Activated CD8-positive, alpha-beta memory T cell treated with anti-CD3 and anti-CD28 coated beads for 48 hours (primary cell): ENCODE data around the gene AGAP1.

Experiments
- DNase-seq, 3 experiments: peaks; one replicate each; pipeline ENCODE4 v3.0.0-alpha.2; 2020; ENCODE audit warnings: low read depth in 2 of 3, low spot score in 2 of 3

The AGAP1 gene

DNA sequence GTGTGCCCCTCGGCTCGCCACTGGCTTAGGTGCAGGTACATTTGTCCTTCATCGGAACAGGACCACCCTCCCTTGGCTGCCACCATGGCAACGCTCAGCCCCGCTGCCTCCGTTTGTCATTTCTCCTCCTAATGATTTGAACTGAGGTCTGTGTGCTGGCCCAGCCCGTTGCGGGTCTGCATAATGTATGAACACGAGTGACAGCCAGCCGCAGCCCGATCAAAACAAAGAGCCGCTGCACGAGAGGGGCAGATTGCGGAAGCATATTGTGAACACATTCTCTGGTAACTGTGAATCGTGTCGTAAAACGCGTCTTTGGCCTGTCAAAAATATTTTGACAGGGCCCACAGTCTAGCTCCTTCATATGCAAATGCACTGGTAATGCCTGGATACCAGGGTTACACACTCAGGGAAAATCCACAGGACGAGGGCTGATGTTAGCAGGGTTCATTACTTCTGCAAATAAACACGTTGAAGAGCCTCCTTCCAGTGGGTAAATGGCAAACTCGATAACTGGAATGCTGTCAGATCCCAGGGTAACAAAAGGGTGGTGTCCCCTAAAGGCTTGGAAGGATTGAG, 137.0 kb downstream of the AGAP1 start:
- DNase-seq = no peak

DNA sequence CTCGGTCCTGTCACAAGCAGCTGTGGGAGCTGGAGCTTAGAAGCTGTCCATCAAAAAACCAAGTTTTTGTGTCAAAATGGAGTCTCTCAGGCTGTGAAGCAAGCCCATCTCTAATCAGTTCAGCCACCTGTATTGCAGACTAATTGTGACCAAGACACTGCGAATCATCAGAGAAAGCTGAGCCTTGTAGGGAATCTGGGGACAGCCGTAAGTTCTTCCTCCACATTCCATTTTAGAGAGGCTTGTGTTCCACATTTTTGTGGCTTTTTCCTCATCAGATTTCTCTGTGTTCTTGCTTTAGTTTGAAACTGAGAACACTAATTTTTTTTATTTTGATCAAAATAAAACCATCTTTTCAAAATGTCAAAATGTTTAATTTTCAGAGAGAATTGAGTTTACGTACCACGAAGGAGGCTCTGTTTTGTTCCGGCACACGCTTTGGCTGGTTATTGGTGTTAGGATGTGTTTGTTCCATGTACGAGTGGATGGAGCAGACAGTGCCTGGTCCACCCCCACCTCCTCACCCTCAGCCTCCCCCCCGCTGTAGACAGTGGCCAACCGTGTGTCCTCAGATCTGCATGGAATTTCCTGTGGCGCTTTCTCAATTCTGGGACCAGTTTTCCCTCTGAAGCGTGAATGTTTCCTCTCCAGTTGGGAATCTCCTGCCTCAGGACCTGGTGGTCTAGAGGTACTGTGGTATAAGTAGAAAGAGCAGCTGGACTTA, 140.8 kb downstream of the AGAP1 start:
- DNase-seq = no peak

DNA sequence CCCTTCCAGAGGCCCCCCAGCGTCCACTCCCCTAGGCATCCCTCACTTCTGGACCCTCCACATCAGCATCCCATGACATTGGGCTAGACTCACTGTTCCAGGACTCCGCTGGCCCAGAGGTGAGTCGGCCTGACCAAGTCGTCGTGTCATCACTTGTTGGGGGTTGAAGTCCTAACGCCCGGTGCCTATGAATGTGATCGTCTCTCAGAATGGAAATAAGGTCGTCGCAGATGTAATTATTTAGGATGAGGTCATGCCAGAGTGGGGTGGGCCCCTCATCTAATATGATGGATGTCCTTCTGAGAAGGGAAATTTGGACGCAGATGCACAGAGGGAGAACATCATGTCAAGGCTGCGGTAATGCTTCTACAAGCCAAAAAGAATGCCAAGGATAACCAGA, 142.7 kb downstream of the AGAP1 start:
- no peak for DNase-seq

DNA sequence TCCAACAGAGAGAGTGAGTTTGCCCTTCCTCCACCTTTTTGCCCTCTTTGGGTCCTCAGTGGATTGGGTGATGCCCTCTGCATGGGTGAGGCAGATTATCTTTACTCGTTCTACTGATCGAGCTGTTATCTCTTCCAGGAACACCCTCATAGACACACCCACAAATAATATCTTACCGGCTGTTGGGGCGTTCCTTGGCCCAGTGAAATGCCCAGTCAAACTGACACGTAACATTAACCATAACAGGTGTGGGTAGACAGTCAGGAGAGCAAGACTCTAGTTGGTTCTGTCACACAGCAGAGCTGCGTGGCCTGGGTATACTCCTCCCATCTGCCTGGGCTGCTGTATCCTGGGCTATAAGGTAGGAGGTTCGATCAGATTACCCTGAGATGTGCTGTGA, 144.1 kb downstream of the AGAP1 start:
- DNase-seq = no peak

DNA sequence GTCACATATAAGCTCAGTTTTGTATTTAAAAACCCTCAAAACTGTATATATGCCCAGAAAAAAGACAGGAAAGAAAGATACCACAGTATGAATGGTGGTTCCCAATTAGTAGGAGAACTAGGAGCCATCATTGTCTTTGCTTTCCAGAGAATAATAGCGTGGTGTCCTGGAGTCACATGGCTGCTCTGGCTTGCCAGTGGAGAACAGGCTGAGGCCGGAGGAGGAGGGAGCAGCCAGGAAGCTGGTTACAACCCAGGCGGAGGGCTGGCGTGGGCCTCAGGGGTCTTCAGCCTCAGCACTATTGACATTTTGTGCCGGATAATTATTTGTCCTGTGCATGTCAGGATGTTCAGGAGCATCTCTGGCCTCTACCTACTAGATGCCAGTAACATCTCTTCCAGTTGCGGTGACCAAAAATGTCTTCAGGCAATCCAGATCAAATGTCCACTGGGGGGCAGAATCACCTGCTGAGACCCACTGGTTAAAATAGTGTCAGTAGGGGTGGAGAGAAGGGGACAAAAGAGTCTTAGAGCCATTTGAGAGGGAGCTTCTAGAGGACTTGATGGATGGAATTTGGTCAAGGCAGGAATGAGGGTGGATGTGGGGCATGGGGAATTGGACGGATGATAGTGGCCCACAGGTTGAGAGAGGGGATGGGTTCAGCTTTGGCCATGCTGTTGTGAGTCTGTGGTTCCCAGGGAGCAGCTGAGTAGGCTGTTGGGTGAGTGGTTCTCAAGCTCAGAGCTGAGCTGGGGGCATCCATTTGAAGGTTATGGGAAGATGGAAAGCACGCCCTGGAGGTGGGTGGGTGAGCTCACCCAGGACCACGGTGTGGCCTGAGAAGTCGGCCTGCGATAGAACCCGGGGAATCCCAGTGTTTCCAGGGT, 144.9 kb downstream of the AGAP1 start:
- DNase-seq = no peak

DNA sequence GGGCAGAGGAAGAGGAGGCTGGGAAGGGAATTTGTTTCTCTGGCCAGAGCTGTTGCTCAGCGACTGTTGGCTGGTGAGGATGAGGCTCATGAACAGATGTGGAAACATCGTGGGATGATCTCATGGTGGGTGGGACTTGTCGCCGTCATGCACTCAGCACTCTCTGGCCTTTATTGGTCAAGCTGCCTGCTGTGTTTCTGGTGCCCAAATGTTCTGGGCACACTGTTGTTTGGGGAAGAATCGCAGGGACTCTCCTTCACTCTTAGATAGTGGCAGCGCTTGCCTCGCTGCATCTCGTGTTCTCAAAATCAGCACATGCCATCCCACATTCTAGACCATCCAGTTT, 145.6 kb downstream of the AGAP1 start:
- no peak for DNase-seq

DNA sequence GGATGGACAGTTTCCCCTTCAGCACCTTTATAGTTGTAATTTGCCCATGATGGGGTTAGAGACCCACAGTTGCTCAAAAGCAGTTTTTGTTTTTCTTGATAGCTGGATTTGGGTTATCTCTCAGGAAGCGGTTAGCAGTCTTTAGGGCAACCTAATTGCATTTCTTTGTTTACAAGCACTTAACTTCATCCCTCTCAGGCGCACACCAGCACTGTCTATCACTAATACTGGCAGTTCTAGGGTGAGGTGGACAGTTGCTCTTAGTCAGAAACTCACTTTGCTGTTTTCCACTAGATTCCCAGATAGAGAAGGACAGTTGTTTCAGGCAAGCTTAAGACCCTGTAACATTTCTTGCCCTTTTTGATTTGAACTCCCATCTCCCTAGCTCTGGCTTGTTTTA, 146.0 kb downstream of the AGAP1 start:
- no peak for DNase-seq

DNA sequence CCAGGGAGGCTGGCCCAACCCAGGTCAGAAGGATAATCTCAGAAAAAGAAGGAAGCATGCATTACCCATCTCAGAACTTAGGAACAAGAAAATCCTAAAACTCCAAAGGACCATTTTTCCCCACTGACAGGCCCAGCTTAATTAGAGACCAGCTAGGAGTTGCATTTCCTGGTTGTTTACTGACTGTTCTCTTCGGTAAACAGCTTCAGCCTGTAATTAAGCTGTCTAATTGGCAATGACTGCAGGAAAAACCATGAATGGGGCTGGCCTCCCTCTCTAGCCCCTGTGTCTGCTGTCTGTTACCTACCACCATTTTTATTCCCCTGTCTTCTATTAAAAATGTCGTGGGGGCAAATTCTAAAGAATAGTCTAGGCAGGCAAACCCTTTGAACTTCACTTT, 146.5 kb downstream of the AGAP1 start:
- DNase-seq = no peak

DNA sequence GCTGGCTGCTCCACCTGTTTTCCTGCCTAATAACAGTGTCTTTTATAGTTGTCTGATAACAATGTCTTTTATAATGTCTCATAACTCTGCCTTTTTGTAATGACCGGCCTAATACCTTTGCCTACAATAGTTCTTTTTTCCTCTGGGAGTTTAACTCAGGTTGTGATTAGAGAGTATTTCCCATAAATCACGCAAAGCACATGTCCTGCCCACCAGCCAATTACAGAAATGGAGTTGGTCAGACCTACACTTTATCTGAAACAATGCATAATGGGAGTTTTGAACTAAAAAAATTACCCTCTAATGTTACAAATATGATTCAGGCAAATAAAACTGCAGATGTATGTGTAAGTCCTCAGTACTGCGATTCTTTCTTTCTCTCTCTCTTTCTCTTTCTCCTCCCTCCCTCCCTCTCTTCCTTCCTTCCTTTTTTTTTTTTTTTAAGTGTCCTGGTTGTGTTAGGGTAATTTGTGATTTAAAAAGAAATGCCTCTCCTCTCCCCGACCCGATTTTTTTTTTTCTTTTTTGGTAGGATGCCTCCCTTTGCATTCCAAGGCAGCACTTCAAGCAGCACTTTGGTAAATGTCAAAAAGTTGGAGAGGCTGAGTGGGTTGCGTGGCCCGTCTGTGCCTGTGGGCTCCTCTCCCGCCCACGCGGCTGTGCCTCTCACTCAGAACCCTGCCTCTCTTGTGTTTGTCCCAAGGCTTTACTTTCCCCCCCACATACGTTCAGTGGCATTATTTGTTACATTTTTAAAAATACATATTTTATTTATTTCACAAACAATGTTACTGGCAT, 147.3 kb downstream of the AGAP1 start:
- no peak for DNase-seq

DNA sequence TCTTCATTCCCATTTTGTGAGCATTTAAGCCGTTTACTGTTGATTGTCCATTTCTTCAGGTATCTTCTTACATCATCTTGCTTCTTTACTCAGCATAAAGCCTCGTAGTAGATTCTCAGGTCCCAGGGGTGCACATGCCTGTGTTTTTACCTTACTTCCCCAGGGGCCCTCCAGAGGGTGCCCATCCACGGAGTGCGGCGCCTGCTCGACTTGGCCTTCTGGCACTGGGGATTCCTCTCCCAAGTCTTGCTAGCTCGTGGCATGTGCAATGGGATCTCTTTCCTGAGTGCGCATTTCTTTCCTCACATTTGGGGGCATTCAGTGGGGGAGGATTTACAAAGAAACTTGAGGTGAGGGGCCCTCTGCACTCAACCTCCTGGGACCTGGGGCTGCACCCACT, 148.1 kb downstream of the AGAP1 start:
- no peak for DNase-seq

DNA sequence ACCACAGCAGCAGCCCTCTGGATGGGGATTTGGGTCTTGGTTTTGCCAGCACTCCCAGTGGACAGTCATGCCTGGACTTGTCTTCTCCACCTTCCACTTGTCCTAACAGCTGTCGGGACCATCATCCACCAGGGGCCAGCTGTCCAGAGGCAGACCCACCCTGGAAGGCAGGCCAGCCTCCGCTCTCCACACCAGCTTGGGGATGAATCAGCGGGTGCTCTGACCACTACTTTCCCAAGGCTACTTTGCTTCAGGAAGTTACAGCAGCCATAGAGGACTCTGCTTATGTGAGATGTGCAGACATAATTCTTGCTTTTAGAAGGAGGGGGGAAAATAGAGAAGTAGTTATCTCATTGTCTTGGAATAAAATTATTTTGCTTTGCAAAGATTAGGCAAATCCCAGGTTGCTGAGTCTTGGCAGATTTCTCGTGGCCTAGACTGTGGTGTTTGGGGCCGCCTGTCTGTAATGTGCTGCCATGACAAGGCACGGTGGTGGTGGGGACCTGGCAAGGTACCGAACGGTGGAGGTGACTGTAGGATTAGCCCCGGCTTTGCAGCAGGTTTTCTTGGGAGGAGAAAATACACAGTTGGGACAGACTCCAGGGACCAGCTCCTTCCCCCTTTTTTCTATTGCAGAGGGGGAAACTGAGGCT, 148.7 kb downstream of the AGAP1 start:
- no peak for DNase-seq

DNA sequence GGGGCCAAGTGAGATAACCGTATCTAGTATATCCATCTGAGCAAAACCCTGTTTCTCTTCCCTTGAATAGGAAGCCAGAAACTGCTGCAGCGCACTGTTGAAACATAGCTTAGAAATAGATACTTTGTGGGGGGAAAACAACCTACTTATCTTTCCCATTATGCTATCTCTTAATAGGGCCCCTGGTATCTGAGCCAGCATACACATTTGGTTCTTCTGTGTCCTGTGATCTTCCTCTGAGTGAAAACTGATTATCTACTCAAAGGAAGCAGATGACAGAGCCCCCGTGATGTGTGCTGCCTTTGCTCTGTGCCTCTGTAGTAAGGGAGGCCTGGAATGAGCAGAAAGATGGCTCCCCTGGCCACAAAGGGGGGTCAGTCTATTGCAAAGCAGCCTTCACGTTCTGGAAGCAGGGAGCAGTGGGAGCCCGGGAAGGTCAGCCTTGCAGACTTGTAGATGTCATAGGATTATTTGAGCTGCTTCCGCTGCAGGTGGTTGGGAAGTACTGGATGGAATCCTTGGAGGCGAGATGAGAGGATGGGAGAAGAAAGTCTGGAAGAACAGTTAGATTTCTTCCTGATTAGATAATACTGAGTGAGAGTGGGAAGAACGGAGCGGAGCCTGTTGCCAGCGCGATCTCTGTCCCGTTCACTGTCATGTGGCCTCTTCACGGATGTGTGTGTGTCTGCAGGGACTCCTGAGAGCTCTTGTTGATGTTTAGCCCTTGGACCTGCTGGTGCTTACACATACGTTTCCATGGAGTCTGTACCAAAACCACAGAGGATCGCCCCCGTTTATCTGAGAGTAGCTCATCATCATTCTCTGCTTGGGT, 150.1 kb downstream of the AGAP1 start:
- DNase-seq = no peak

DNA sequence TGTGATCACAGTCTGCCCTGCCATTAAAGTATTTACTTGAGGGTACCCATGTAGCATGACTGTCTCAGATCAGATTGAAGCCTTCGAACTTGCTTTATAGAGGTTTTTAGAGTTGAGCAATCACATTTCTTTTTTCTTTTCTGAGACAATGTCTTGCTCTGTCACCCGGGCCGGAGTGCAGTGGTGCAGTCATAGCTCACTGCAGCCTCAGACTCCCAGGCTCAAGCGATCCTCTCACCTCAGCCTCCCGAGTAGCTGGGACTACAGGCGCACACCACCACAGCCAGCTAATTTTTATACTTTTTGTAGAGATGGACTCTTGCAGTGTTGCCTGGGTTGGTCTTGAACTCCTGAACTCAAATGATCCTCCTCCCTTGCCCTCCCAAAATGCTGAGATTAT, 153.4 kb downstream of the AGAP1 start:
- DNase-seq = no peak

DNA sequence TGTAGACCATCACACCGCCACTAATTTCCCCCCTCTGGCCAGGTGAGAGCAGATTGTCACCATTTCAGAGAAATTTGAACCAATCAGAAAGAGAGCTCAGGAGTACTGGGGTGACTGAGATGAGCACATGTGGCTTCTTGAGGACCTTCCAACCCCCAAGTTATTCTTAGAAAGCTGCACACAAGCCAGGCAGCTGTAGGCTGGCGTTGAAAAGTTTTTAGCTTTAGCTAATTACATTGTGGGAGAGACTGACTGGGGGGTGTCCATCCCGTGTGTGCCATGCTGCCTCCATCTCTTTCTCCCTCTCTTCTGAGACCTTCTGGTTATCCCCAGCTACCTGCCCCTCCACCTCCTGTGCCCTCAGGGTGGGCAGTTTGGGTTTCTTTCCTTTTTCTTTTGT, 154.0 kb downstream of the AGAP1 start:
- no peak for DNase-seq

DNA sequence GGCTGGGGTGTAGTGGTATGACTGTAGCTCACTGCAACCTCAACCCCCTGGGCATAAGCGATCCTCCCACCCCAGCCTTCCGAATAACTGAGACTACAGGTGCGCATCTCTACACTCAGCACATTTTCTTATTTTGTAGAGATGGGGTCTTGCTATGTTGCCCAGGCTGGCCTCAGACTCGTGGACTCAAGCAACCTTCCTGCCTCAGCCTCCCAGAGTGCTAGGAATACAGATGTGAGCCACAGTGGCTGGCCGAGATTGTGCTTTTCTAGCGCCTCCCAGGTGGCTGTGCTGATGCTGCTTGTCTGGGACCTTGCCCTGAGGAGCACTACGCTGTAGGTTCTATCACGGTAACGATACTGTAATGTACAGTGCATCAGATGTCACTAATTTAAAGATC, 155.6 kb downstream of the AGAP1 start:
- no peak for DNase-seq

DNA sequence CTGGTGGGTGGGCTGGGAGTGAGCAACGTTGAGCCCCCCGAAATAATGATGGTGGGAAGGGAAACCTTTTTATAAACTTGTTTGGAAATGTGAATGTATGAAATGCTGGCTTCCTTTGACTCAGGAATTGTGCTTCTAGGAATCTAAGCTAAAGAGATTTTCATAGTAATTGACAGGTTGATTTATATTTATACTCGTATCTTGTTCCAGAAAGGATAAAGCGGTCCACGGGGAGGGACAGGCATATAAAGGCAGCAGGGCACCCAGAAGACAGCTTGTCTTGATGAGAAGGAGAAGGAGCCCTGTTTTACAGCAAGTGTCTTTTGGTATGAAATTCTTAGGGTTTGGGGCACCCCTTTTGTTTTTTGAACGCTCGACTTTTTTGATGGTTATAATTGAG, 157.8 kb downstream of the AGAP1 start:
- DNase-seq = no peak

DNA sequence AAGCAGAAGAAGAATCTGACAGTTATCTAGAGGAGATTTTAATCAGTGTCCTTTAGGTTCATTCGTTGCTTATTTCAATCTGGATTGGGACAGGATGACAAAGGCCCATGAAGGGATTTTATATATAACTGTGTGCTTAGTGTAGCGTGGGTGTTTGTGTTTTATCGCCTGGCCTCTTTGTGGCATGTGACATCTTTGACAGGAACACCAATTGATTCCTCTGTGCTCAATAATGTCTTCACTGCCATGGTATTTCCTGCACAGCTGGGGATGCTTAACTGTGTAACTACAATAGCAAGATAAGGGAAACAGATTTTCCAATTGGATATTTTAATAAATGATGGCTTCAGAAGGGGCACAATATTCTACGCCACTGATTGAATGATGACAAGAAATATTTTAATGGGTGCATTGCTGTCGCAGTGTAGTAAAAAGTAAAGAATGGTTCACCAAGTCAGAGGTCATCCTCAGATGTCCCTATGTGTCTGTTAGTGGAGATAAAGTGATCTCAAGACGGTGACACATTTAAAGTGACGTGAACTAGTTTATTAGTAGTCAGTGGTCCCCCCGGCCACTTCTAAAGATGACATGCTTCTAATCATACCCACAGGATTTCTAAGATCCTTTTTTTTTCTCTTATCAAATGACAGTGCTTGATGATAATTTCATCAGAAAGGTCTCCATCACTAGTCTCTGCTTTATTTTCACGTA, 160.4 kb downstream of the AGAP1 start:
- no peak for DNase-seq

DNA sequence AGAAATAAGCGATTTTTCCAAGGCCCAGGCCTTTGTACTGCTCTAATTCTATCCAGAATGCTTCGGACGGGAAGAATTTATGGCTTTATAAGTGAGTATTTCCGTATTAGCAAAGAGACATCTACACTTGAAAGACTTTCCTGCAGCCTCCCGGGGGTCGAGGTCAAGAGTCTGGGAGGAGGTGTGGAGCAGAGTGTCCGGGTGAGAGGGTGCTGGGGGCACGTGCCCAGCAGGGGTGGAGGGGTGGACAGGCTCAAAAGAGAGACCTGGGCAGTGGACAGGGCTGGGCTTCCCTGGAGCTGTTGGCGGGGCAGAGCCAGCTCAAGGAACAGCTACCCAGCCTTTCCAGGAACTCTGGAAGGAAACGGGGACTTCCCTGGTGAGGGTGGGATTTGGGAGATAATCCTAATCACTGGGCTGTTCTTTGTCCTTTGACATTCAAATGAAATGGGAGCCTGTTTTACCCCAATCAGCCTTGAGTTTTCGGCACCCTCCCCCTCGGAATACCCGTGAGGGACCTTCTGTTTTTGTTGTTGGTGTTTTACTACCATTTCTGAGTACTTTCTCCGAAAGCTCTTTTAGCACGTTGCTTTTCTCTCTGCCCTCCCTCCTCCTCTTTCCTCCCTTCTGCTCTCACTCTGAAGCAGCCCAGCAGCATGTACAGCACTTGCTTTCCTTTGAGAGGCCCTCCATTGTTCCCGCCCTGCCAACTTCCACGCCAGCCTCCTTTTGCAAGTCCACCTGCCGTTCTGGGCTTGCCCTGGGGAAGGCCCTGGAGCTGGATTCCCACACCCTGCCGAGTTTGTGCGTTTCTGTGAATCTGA, 164.7 kb downstream of the AGAP1 start:
- DNase-seq = no peak
